Activated CD8-positive, alpha-beta memory T cell treated with anti-CD3 and anti-CD28 coated beads, Interleukin-2, amount 50 U/mL, for 48 hours (primary cell): ENCODE measurements around the gene NCKAP5L.
A peak's percentile ranks its signal among the peaks of the same experiment; 100 is the strongest.
"Not testable (repeated sequence)": the region's sequence is repeated elsewhere in the genome, so short reads cannot be mapped to it uniquely, and the experiment has no call there.

ENCODE experiments used
- DNase-seq: peaks from one replicate; pipeline ENCODE4 v3.0.0-alpha.2; 2020

Gene NCKAP5L

GRCh38 chr12:49865109-49865781 is 37.0 kb upstream of the NCKAP5L start:
- peak; percentile 47 for DNase-seq

- no peak for DNase-seq
Observed at GRCh38 chr12:49864798-49865090, 36.5 kb upstream of the NCKAP5L start.

GRCh38 chr12:49863946-49864797 is 36.0 kb upstream of the NCKAP5L start:
- peak; percentile 29 for DNase-seq

- not testable (repeated sequence) for DNase-seq
Observed at GRCh38 chr12:49860921-49861320, 32.7 kb upstream of the NCKAP5L start.

GRCh38 chr12:49855890-49856289 is 27.7 kb upstream of the NCKAP5L start:
- not testable (repeated sequence) for DNase-seq

- DNase-seq: no peak
Observed at GRCh38 chr12:49854976-49855375, 26.8 kb upstream of the NCKAP5L start.

GRCh38 chr12:49853671-49854070 is 25.5 kb upstream of the NCKAP5L start:
- no peak for DNase-seq

GRCh38 chr12:49847161-49847560 is 18.9 kb upstream of the NCKAP5L start:
- no peak for DNase-seq

GRCh38 chr12:49846032-49846431 is 17.8 kb upstream of the NCKAP5L start:
- DNase-seq: no peak

GRCh38 chr12:49843876-49844437 is 15.7 kb upstream of the NCKAP5L start:
- no peak for DNase-seq

GRCh38 chr12:49843411-49843810 is 15.2 kb upstream of the NCKAP5L start:
- DNase-seq: no peak

- DNase-seq: peak; percentile 97
Observed at GRCh38 chr12:49842519-49843352, 14.5 kb upstream of the NCKAP5L start, which contains the start of gene BCDIN3D. Gene BCDIN3D, minus strand, starts transcription at chr12:49843106. Its CDS starts 19 bp downstream, at chr12:49843087.

GRCh38 chr12:49838973-49839633 is 10.9 kb upstream of the NCKAP5L start:
- DNase-seq: no peak

GRCh38 chr12:49832836-49833421 is 4.7 kb upstream of the NCKAP5L start:
- DNase-seq: no peak

- no peak for DNase-seq
Observed at GRCh38 chr12:49831717-49832116, 3.5 kb upstream of the NCKAP5L start.

GRCh38 chr12:49827401-49828099 is 663 bp downstream of the NCKAP5L start:
- DNase-seq: peak; percentile 73

GRCh38 chr12:49827051-49827400 is 1.2 kb downstream of the NCKAP5L start:
- DNase-seq: no peak

GRCh38 chr12:49825971-49826421 is 2.2 kb downstream of the NCKAP5L start:
- DNase-seq: no peak

GRCh38 chr12:49825360-49825970 is 2.7 kb downstream of the NCKAP5L start:
- no peak for DNase-seq

- no peak for DNase-seq
Observed at GRCh38 chr12:49824895-49825294, 3.3 kb downstream of the NCKAP5L start.

- no peak for DNase-seq
Observed at GRCh38 chr12:49824416-49824815, 3.8 kb downstream of the NCKAP5L start.
